Keratinocyte (primary cell): ENCODE results near the gene PHETA1. TPM values are rescaled to one million over a fixed set of nuclear protein-coding genes. Genes with fewer than 3 reads are reported as not detected.

Source experiments
- DNase-seq: peaks from one replicate; pipeline ENCODE4 v3.0.0-alpha.2; 2011; ENCODE audit warnings: low read depth, missing footprints, low spot score
- FAIRE-seq: peaks from 2 replicates; lab custom pipeline; 2011; peaks lifted over from hg19 to GRCh38; lab: Jason Lieb, UNC
- H2AFZ ChIP-seq: 2 replicates; pipeline ENCODE4 v1.6.0; 2012; ENCODE audit warnings: low read length, control low read depth, inconsistent platforms; ENCODE audit not compliant: control insufficient read depth
- H3K27ac ChIP-seq: 2 replicates; pipeline ENCODE4 v1.5.1; 2011; ENCODE audit warnings: low read length; ENCODE audit not compliant: control insufficient read depth, insufficient read depth
- H3K27me3 ChIP-seq: 3 replicates; pipeline ENCODE4 v1.6.0; 2011; ENCODE audit warnings: low read length; ENCODE audit not compliant: control insufficient read depth, insufficient read depth; ENCODE audit errors: extremely low read depth
- H3K36me3 ChIP-seq, 2 experiments: 2 replicates in 1 of 2; 3 replicates in 1 of 2; pipeline ENCODE4 v1.5.1; 2011; ENCODE audit warnings: low read length in 2 of 2, mild to moderate bottlenecking in 1 of 2; ENCODE audit not compliant: control insufficient read depth in 2 of 2, insufficient read depth in 2 of 2; ENCODE audit errors: extremely low read depth in 1 of 2
- H3K4me1 ChIP-seq: 3 replicates; pipeline ENCODE4 v1.5.1; 2011; ENCODE audit warnings: low read length; ENCODE audit not compliant: control insufficient read depth, insufficient read depth; ENCODE audit errors: extremely low read depth
- H3K4me2 ChIP-seq: 3 replicates; pipeline ENCODE4 v1.6.0; 2011; ENCODE audit warnings: low read depth, low read length; ENCODE audit not compliant: control insufficient read depth, insufficient read depth; ENCODE audit errors: extremely low read depth
- H3K4me3 ChIP-seq, 3 experiments: fragments of 200-600 bp in 1 of 3; sonication (generic) in 1 of 3; 2 replicates in 2 of 3; 3 replicates in 1 of 3; pipeline ENCODE4 v1.5.1; 2011 to 2016; ENCODE audit warnings: low read length in 3 of 3, mild to moderate bottlenecking in 3 of 3, control low read depth in 2 of 3, inconsistent platforms in 1 of 3, low read depth in 1 of 3, mixed read lengths in 1 of 3, mixed run types in 1 of 3, moderate library complexity in 1 of 3; ENCODE audit not compliant: control insufficient read depth in 2 of 3, insufficient read depth in 2 of 3; ENCODE audit errors: extremely low read depth in 1 of 3
- H3K79me2 ChIP-seq: 2 replicates; pipeline ENCODE4 v1.6.0; 2012; ENCODE audit warnings: low read length; ENCODE audit not compliant: control insufficient read depth, insufficient read depth
- H3K9ac ChIP-seq: 3 replicates; pipeline ENCODE4 v1.6.0; 2011; ENCODE audit warnings: low read length; ENCODE audit not compliant: control insufficient read depth, insufficient read depth; ENCODE audit errors: extremely low read depth
- H3K9me1 ChIP-seq: 3 replicates; pipeline ENCODE4 v1.6.0; 2011; ENCODE audit warnings: low read length; ENCODE audit not compliant: control insufficient read depth, insufficient read depth; ENCODE audit errors: extremely low read depth
- H3K9me3 ChIP-seq: 2 replicates; pipeline ENCODE4 v1.5.1; 2012; ENCODE audit warnings: low read depth, low read length; ENCODE audit not compliant: control insufficient read depth
- H4K20me1 ChIP-seq: 3 replicates; pipeline ENCODE4 v1.6.0; 2011; ENCODE audit warnings: low read length; ENCODE audit not compliant: control insufficient read depth, insufficient read depth; ENCODE audit errors: extremely low read depth
- CTCF ChIP-seq, 3 experiments: IDR thresholded peaks in 1 of 3; conservative IDR thresholded peaks in 1 of 3; optimal IDR thresholded peaks in 1 of 3; 2 replicates in 2 of 3; 3 replicates in 1 of 3; pipeline versions ENCODE3 to v1.5.1; 2011; ENCODE audit warnings: low read length in 3 of 3, mild to moderate bottlenecking in 3 of 3, moderate library complexity in 2 of 3, control low read depth in 1 of 3, inconsistent platforms in 1 of 3; ENCODE audit not compliant: insufficient read depth in 2 of 3; ENCODE audit errors: extremely low read depth in 1 of 3
- EZH2 ChIP-seq: IDR thresholded peaks from one replicate; pipeline ENCODE4 v1.6.1; 2012; ENCODE audit warnings: inconsistent platforms, mild to moderate bottlenecking, low read length, moderate library complexity
- dilution Hi-C: fragments of 300-500 bp; cut with MboI; formaldehyde crosslinking; loops from one replicate; pipeline ENCODE4 v1.7.0; 2020; ENCODE audit warnings: low sequenced_read_pairs; ENCODE audit not compliant: extremely low pct_ligation_motif_present
- polyA plus RNA-seq, 5 experiments: library from polyadenylated mRNA; depleted of rRNA in 3 of 5; stranded (reverse) in 3 of 5; stranded (forward) in 1 of 5; unstranded in 1 of 5; fragments of >200 nt; gene quantifications; 1 replicate in 1 of 5; 2 replicates in 3 of 5; 3 replicates in 1 of 5; pipeline versions ENCODE4 v1.2.1 to v1.2.3, GENCODE V29; 2011 to 2012; ENCODE audit warnings: missing spikeins in 2 of 5, low read depth in 1 of 5, low replicate concordance in 1 of 5

PHETA1 gene
- polyA plus RNA-seq, 1 donor (not counting 4 experiments of a cell fraction or from before 2014, with no cell fraction given): 1.7 TPM

DNA sequence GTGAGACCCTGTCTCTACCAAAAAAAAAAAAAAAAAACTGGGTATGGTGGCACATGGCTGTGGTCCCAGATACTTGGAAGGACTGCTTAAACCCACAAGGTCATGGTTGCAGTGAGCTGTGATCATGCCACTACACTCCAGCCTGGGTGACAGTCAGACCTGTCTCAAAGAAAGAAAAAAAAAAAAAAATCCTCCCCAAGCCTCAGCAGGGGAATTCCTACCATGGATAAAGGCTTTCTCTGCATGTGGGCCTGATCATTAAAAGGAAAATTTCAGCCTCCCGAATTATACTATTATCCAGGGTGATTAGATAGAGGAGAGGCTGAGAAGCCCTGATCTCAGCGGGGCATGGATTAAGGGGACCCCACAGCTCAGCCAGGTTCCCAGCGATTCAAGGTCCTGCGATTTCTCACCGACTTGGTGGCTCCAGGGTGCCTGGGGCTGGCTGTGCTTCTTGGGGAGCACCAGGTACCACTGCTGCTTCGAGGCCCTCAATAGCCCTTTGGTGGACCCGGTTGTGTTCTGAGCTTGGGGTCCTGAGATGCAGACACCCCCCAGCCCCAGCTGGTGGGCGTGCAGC is 42.4 kb upstream of the PHETA1 start:
- H3K4me1 ChIP-seq: peaks cover 41% of the 10 kb centered on the region
- H3K9ac ChIP-seq: no peak overlapping the region
- FAIRE-seq (no peak), DNase-seq (no peak)
- peaks cover 16% of the 10 kb centered on the region for H4K20me1 ChIP-seq
- no peak for TF ChIP-seq EZH2
- no peaks in the 10 kb centered on the region for H3K27me3 ChIP-seq
- no peak overlapping the region for H3K4me2 ChIP-seq
- dilution Hi-C loops: no loop called here
- peaks cover 76% of the 10 kb centered on the region for H3K79me2 ChIP-seq
- no peak overlapping the region for H3K27ac ChIP-seq
- no peak overlapping the region for H2AFZ ChIP-seq
- no peak overlapping the region for H3K4me3 ChIP-seq
- H3K36me3 ChIP-seq: peaks cover 0 to 11% of the 10 kb centered on the region in 2 experiments
- peaks cover 4% of the 10 kb centered on the region for H3K9me1 ChIP-seq
- no peaks in the 10 kb centered on the region for H3K9me3 ChIP-seq

DNA sequence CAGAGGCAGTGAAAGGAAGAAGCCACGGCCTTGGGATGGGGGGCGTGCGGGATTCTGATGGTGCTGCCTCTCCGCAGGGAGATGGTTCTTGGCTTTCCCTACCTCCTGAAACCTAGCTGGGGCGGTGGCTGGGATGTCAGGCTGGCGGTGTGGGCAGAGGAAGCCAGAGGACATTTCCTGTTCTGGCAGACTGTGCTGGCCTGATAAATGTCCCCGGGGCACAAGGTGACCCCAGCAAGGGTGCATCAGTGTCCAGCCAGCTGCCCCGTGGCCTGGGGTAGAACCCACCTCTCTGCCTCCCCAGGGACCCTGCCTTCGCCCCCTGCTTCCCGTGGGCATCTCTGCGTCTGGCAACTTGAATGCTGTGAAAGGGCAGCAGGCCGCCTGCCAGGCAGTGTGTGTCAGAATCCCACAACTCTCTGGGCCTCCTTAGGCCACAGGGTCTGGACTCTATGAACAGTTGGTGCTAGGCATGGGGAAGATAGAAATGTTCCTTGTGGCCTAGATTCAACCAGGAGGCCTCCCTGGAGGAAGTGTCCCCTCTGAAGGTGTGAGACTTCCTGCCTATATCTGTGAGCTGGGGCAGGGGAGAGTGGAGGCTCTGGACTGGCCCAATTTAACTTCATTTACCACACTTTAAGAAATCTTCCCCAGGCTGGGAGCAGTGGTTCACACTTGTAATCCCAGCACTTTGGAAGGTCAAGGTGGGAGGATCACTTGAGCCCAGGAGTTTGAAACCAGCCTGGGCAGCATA is 41.7 kb upstream of the PHETA1 start:
- Histone ChIP-seq H2AFZ (no peak overlapping the region), H3K9me1 (peaks cover 4% of the 10 kb centered on the region), H3K79me2 (peaks cover 78% of the 10 kb centered on the region), H3K4me2 (no peak overlapping the region), H3K36me3 (peaks cover 0 to 11% of the 10 kb centered on the region in 2 experiments), H3K4me3 (no peak overlapping the region), H3K9me3 (no peaks in the 10 kb centered on the region), H3K27ac (no peak overlapping the region), H3K9ac (no peak overlapping the region), H3K4me1 (peaks cover 41% of the 10 kb centered on the region), H4K20me1 (peaks cover 16% of the 10 kb centered on the region), H3K27me3 (no peaks in the 10 kb centered on the region)
- DNase-seq: no peak
- FAIRE-seq: no peak
- TF ChIP-seq CTCF (optimal IDR thresholded peaks at IDR 0.05 in 1 of 3, IDR thresholded peaks at IDR 0.05 in 1 of 3, conservative IDR thresholded peaks at IDR 0.05 in 1 of 3; ENCODE audit: extremely low read depth in 1 of 3, insufficient read depth in 2 of 3, low read length in 3 of 3): no peak
- no peak for TF ChIP-seq EZH2
- dilution Hi-C loops: no loop called here
